Islet of Langerhans (tissue), 1 donor: ENCODE results near the gene GH2.

Experiments used
- FAIRE-seq: peaks from one replicate; lab custom pipeline; 2011; peaks lifted over from hg19 to GRCh38; lab: Jason Lieb, UNC

The GH2 gene

DNA sequence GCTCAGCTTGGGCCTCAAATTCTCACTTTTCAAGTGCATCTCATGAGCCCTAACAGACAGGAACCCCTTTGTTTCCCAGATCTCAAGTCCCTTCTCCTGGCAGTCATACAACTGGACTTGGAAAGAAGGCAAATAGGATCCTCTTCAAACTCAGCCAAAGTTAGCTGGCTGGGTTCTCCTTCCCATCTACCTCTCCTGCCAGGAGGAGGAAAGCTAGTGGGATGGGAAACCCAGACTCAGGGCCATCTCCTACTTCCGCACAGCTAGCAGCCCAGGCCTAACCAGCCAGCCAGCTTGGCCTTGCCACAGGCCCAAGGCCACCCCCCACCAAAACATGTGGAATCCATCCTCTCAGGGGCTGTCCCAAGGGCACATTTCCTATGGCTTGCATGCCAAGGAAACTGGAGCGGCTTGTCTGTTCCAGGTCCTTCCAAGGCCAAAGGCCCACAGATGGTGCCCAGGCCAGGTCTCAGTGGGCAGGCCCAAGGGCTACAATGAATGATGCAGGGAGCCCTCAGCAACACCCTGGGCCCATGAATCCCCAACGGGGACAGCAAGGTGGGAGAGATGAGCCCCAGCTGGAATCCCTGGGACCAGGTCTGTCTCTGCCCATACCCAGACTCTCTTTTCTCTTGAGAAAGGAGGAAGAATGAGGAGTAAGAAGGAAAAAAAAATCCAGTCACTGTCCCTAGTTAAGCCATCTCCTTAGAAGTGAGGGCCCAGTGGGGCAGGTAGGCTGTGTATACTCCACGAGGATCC lies 41.0 kb downstream of the GH2 start:
- FAIRE-seq: no peak

DNA sequence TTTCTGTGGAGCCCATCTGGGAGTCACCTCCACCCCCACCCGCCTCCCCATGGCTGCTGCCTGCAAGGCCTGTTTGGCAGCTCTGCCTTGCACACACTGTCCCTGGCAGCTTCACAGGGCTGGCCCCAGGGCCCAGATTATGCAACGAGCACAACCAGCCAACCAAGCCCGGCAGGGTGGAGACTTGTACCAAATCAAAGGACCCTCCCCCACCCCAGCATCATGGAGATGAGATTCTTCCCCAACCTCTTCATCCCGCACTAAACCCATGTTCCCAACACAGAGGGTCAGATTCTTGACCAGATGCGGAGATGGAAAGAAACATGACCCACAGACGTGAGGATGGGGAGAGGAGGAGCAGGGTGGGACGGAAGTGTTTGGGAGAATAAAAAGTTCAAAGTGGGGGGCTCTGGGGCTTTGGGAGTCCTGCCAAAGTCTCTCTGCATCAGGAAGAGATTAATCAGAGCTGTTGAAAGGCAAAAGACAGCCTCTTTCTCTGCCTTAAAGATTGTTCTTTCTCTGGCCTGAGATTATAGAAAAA lies 43.0 kb downstream of the GH2 start:
- no peak for FAIRE-seq

- no peak for FAIRE-seq
Measured at GRCh38 chr17:63837962-63838600, 43.7 kb downstream of the GH2 start.

- no peak for FAIRE-seq
Measured at GRCh38 chr17:63837480-63837879, 44.3 kb downstream of the GH2 start.

DNA sequence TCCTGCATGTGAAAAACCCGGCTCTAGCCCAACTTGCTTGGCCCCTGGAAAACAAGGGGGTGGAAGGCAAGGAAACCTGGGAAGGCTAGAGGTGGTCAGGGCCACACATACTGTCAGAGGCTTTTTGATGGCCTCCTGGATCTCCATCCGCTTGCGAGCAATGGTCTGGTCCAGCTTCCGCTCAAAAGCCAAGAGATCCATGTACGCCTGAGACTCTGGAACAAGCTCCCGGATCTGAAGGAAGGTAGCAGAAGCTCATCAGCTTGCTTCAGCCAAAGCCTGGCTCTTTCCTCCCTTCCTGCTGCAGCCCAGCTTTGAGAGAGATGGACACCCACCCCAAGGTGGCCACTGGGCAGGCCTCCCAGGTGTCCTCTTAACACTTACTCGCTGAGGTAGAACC lies 44.9 kb downstream of the GH2 start:
- no peak for FAIRE-seq

DNA sequence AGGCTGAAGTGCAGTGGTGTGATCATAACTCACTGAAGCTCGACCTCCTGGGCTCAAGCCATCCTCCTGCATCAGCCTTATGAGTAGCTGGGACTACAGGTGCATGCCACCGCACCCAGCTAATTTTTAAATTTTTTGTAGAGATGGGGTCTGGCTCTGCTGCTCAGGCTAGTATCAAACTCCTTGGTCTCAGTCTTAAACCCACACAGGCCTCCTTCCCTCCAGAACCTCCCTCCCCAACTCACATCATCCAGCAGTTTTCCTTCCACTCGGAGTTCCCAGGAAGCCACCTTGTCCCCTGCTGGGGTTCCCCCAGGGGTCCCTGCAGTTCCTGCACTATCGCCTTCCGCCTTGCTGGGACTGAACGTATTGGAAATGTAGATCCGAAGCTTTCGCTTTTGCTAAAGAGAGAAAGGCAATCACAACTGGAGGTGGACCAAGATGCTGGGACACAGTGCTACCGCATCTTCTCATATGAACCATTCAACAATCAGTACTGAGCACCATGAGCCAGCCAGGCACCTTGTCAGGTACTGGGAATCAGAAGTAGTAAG lies 46.5 kb downstream of the GH2 start:
- no peak for FAIRE-seq

DNA sequence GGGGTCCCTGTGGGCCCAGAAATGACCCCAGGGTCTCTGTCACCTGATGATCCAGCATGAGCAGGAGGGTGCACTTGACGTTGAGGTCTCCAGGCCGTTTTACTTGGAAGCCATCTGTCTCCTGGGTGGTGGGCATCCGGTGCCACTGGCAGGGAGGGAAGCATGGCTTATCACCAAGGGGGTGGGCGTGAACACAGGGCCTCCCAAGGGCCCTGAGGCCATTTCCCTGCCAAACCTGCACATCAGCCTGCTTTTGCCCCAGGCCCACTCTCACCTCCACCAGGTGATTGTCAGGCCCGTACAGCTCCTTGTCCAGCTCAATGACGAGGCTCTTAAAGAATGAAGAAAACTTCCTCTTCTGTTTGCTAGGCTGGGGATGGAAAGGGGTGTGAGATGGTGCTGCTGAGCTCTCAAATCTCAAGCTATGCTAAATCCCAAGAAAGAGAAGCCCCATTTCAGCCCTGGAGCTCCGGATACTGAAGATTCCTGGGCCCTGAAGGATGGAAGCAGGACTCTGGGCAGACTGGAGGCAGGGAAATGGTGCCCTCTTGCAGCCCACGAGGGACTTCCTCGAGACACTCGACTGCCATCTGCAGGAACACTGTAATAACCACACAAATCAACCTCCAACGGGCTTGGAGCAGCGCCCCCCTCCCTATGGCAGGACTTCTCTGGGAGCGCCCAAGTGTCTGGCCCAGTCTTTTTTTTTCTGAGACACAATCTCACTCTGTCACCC lies 47.1 kb downstream of the GH2 start:
- FAIRE-seq: no peak

DNA sequence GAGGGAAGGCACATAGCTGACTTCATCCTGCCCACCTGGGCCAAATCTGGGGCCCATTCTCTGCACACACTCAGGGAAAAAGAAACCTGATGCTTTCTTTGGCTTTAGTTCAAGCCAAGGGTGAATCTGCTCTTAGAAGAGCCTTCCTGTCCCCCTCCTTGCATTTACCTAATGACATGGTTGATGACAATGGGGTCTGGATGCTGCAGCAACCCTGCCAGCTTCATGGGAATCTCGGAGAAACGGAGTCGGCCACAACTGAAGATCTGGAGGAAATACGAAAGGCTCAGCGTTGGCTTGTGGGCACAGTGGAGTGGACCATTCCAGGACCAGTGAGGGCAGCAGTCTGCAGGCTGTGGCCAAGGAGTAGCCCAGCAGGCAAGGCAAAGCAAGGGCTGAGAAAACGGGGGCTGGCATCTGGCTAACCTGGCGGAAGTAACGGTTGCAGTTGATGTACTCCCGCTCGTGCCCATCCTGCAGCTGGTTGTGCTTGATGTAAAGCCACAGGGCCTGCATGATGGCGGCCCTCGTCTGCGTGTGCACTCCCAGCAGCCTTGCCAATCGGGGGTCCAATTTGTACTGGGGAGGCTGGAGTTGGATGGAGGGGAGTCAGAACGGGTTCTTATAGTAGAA lies 47.9 kb downstream of the GH2 start:
- no peak for FAIRE-seq

GRCh38 chr17:63833026-63833740 lies 48.6 kb downstream of the GH2 start:
- FAIRE-seq: no peak

- no peak for FAIRE-seq
Measured at GRCh38 chr17:63832455-63832854, 49.3 kb downstream of the GH2 start.

GRCh38 chr17:63832014-63832413 lies 49.7 kb downstream of the GH2 start:
- no peak for FAIRE-seq

DNA sequence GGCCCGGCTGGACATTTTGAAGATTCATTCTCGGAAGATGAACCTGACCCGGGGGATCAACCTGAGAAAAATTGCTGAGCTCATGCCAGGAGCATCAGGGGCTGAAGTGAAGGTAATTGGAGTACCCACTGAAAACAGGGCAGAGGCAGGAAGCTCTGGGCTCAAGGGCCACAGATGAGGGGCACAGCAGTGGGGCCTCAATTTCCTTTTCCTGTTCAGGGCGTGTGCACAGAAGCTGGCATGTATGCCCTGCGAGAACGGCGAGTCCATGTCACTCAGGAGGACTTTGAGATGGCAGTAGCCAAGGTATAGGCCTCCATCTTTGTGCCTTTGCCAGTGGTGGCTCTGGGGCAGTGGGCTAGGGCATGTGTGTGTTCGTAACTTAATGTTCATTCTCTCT lies 50.2 kb downstream of the GH2 start:
- FAIRE-seq: no peak

DNA sequence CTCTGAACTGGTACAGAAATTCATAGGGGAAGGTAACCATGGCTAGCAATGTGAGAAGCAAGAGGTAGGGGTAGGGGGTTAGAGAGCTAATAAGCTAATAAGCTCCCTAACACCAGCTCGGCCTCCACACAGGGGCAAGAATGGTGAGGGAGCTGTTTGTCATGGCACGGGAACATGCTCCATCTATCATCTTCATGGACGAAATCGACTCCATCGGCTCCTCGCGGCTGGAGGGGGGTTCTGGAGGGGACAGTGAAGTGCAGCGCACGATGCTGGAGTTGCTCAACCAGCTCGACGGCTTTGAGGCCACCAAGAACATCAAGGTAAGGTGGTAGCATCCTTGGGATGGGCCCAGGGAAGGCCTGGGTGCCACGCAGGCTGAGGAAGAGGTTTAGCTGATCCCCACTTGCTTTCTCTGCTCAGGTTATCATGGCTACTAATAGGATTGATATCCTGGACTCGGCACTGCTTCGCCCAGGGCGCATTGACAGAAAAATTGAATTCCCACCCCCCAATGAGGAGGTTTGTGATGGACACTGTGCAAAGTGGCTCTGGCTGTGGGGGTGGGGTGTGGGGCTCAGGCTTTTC lies 50.7 kb downstream of the GH2 start:
- FAIRE-seq: no peak

GRCh38 chr17:63830278-63830677 lies 51.5 kb downstream of the GH2 start:
- no peak for FAIRE-seq
